HG02642 (cell line): ENCODE data around the gene GORAB.

Source experiments
- ATAC-seq: cut with Tn5 transposase; IDR thresholded peaks from one replicate; pipeline ENCODE4 v1.9.1; 2021; ENCODE audit warnings: mild to moderate bottlenecking; ENCODE audit not compliant: unreplicated experiment, poor library complexity

The GORAB gene

DNA sequence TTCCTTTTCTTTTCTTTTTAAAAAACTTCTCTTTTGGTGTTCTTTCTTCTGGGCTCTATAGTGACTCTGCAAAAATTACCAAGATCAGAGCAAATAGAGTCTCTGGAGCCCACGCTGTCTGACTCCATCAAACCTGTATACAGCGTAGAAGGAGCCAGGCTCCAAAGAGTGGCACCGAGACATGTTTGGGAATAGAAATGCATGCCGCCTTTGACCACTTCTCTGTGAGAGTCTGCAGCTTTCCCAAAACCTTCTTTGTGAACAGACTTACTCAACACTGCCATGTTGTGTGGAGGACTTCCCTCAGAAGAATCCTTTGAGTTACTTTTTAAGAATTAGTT is 55.3 kb downstream of the GORAB start:
- ATAC-seq: no peak

DNA sequence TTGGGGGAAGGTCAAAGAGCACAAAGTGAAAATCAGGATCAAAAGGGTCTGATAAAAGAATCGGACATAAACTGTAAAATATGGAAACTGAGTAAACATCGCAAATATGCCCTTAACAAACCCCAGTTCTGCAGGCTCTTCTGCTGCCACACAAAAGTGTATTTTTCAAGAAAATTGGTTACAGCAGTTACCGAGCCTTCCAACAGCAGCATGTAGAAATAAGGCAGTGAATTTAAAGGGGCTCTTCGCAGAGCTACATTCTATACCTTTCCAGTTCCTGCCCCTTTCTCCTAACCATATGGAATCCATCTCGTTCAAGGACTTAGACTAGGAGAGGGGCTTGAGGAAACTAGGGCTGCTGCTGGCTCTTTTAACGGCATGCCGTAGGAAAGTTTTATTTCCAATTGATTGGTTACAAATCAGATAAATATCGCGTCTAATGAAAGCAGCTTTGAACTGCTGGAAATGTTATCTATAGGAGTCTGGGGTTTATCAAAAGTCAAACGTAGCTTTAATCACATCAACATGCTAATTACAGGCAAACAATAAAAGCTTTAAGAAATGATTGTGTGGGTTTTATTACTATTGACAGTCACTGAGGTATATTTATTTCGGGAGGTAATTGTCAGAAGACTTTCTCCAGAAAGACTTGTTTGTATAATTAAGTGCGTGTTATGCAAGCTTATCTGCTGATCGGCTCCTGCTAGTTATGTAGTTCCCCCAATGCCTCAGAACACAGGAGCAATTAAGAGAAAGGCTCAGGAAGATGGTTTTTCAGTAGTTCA is 59.1 kb downstream of the GORAB start:
- no peak for ATAC-seq

DNA sequence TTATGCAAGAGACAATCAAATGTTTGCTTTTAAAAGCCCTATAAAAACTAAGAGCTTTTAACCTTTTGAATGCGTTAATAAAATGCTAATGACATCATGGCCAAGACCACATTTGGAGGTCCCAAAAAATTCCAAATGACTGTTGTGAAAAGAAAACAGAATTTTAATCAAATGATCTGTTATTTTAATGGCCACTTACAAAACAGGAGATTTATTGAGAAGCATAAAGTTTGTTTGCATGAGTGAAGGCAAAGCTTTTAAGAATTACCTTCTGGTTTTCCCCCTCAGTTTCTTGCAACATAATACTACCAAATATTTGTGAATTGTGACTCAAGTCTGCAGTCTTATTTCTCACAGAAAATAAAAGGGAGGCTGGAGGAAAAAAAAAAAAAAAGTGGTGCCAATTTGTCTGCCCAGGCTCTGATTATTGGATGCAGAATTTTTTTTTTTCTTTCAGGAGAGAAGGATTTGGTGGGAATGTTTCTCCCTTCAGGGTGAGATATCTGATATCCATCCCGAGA is 60.7 kb downstream of the GORAB start:
- no peak for ATAC-seq

DNA sequence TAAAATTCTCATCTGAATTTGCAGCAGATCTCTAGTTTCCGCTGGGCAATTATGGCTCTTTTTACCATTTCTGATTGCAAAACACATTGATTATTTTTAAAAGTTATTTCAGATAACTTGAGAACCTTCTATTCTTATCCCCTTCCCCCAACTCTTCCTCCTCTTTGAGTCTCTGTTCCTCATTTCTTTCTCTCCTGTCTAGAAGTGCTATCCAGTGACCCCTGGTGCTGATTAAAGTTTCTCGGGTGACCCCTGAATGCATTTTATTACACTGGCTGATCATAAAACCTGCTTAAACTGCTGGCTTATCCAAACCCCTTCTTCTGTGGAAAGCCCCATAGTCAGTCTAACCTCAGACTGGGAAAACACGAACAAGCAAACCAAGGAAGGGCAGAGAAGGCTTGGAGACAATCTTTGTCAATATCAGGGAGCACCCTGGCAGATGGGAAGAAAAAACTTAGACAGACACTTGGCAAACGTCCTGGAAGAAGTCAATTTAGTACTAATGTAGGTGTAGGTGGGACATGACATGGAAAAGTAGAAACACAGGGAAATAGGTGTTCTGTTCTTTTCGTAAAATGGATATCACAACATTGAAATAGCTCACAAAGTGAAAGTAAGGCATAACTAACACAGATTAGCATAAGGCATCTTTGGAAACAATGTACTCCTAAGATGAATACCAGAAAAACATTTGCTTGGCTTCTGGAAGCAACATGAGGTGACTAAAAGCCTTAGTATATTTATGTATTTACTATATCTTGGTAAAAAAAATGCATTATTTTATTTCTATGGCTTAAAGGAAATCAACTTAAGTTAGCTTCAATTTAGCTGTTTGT is 61.4 kb downstream of the GORAB start:
- ATAC-seq: no peak

DNA sequence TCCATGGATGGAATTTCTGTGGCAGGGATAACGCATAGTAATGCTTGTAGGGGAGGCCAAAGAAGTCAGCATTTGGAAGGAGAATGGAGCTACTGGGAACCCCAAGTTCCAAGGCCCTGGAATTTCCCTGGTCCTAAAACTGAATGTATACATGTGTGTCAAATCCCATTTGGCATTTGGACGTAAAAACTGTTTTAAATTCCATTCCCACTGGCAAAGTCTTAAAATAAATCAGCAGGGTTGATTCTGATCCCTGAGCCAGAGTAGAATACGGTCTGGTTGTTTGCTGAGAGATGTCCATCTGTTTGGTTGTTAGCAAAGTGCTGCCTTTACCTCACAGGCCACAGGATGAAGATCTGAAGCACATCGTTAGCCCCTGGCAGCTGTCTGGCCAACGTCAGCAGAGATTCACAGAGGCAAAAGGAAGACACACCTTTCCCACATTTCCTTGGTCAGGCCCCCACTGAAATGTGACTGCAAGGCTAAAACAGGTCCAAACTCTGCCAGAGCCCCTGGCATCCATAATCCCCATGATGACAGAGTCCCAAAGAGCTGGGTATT is 62.2 kb downstream of the GORAB start:
- no peak for ATAC-seq

DNA sequence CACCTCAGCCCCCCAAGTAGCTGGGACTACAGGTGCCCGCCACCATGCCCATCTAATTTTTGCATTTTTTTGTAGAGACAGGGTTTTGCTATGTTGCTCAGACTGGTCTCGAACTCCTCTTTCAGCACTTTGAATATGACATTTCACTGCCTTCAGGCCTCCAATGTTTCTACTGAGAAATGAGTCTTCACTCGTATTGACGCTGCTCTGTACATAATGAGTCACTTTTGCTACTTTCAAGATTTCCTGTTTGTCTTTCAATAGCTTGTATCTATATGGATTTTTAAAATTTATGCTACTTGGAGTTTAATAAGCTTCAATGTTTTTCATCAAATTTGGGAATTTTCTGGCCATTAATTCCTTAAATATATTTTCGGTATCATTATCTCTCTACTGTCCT is 64.7 kb downstream of the GORAB start:
- no peak for ATAC-seq

DNA sequence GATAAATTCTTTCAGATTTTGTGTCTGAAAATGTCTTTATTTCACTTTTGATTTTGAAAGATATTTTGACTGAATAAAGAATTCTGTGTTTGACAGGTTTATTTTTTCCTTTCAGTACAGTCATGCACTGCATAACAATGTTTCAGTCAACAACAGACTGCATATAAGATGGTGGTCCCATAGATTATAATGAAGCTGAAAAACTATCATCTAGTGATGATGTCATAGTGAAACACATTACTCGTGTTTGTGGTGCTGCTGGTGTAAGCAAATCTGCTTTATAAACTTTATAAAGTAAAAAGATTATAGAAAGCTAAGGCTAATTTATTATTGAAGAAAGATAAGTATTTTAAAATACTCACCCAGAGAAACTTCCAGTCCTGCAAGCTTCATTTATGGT is 66.7 kb downstream of the GORAB start:
- no peak for ATAC-seq

DNA sequence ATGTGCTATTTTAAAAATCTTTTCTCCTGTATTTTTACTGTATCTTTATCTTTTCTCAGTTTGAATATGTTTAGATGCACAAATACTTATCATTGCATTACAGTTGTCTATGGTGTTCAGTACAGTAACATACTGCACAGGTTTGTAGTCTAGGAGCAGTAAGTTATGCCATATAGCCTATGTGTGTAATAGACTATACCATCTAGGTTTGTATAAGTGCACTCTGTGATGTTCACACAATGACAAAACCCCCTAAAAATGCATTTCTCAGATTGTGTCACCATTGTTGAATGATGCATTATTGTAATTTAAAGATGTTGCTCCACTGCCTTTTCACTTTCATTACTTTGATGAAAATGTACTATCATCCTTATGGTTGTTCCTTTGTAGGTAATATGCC is 67.1 kb downstream of the GORAB start:
- no peak for ATAC-seq

DNA sequence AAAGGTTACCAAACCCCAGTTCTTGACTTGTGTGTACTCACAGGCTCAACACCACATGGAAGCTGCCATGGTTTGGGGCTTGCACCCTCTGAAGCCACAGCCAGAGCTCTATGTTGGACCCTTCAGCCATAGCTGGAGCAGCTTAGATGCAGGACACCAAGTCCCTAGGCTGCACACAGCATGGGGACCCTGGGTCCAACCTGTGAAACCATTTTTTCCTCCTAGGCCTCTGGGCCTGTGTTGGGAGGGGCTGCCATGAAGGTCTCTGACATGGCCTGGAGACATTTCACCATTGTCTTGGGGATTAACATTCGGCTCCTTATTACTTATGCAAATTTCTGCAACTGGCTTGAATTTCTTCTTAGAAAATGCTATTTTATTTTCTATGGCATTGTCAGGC is 69.9 kb downstream of the GORAB start:
- no peak for ATAC-seq
